B cell (primary cell): ENCODE results near the gene ZSCAN10. TPM values are rescaled to one million over a fixed set of nuclear protein-coding genes. Genes with fewer than 3 reads are reported as not detected.
A peak's percentile ranks its signal among the peaks of the same experiment; 100 is the strongest.
"Not testable (repeated sequence)": the region's sequence is repeated elsewhere in the genome, so short reads cannot be mapped to it uniquely, and the experiment has no call there.

Experiments
- ATAC-seq: fragments of 200-7000 bp; cut with Tn5 transposase; one replicate; pipeline ENCODE4 v1.10.0; 2021; ENCODE audit warnings: low read depth, mild to moderate bottlenecking, moderate number of reproducible peaks, moderate library complexity
- CTCF ChIA-PET: fragments of 350-600 bp; sonication (Branson Sonifier 250); formaldehyde crosslinking; loops from one replicate; lab custom pipeline; 2021; ENCODE audit warnings: antibody characterized with exemption, inconsistent platforms; lab: Charles Lee
- POLR2A ChIA-PET: fragments of 350-600 bp; sonication (Branson Sonifier 250); formaldehyde crosslinking; loops from one replicate; lab custom pipeline; 2021; ENCODE audit warnings: antibody characterized with exemption; lab: Charles Lee
- DNase-seq: peaks from one replicate; pipeline ENCODE4 v3.0.0; 2013
- H2AFZ ChIP-seq: 2 replicates; pipeline ENCODE4 v1.6.1; 2012; ENCODE audit warnings: mild to moderate bottlenecking, low read depth, low read length; ENCODE audit not compliant: insufficient read depth, poor library complexity, severe bottlenecking
- H3K27ac ChIP-seq, 2 donors: 1 replicate in 1 of 2; 2 replicates in 1 of 2; pipeline ENCODE4 v1.5.1; 2012 to 2013; ENCODE audit warnings: low read length in 2 of 2, mild to moderate bottlenecking in 2 of 2, moderate library complexity in 1 of 2
- H3K27me3 ChIP-seq, 4 experiments: fragments of 200-600 bp in 1 of 4; sonication (generic) in 1 of 4; replicated peaks in 1 of 4; 1 replicate in 2 of 4; 2 replicates in 2 of 4; pipeline versions ENCODE4 v1.6.1 to v1.7.0; 2013 to 2016; ENCODE audit warnings: low read length in 3 of 4, mild to moderate bottlenecking in 2 of 4, mixed read lengths in 1 of 4, moderate library complexity in 1 of 4; ENCODE audit not compliant: insufficient read depth in 4 of 4, control insufficient read depth in 3 of 4; ENCODE audit errors: control extremely low read depth in 1 of 4
- H3K36me3 ChIP-seq, 2 experiments: replicated peaks in 1 of 2; 1 replicate in 1 of 2; 2 replicates in 1 of 2; pipeline versions ENCODE4 v1.6.1 to v1.7.1; 2013; ENCODE audit warnings: low read length in 1 of 2; ENCODE audit not compliant: insufficient read depth in 2 of 2, control insufficient read depth in 1 of 2; ENCODE audit errors: control extremely low read depth in 1 of 2, extremely low read depth in 1 of 2
- H3K4me1 ChIP-seq, 2 donors: fragments of 200-600 bp in 1 of 2; sonication (generic) in 1 of 2; 1 replicate in 1 of 2; 2 replicates in 1 of 2; pipeline versions ENCODE4 v1.5.1 to v1.6.1; 2013 to 2017; ENCODE audit warnings: low read length in 2 of 2; ENCODE audit not compliant: control insufficient read depth in 2 of 2, insufficient read depth in 2 of 2
- H3K4me2 ChIP-seq: replicated peaks from 2 replicates; pipeline ENCODE3; 2012; ENCODE audit warnings: mild to moderate bottlenecking, low read depth, low read length; ENCODE audit not compliant: poor library complexity, severe bottlenecking
- H3K4me3 ChIP-seq, 5 experiments: fragments of 200-600 bp in 1 of 5; sonication (generic) in 1 of 5; 1 replicate in 3 of 5; 2 replicates in 2 of 5; pipeline versions ENCODE4 v1.5.1 to v1.7.0; 2011 to 2016; ENCODE audit warnings: low read length in 4 of 5, mild to moderate bottlenecking in 4 of 5, low read depth in 2 of 5, control low read depth in 1 of 5, moderate library complexity in 1 of 5; ENCODE audit not compliant: insufficient read depth in 1 of 5; ENCODE audit errors: control extremely low read depth in 1 of 5, extremely low read depth in 1 of 5
- H3K79me2 ChIP-seq: fragments of 200-600 bp; sonication (generic); one replicate; pipeline ENCODE4 v1.6.0; 2016; ENCODE audit warnings: low read length; ENCODE audit not compliant: control insufficient read depth, insufficient read depth
- H3K9ac ChIP-seq: fragments of 200-600 bp; sonication (generic); 2 replicates; pipeline ENCODE4 v1.6.1; 2017; ENCODE audit warnings: mild to moderate bottlenecking, low read length, moderate library complexity
- H3K9me3 ChIP-seq, 3 donors: one replicate each; pipeline versions ENCODE4 v1.6.1 to v1.7.1; 2013; ENCODE audit warnings: low read length in 2 of 3; ENCODE audit not compliant: control insufficient read depth in 2 of 3, insufficient read depth in 1 of 3; ENCODE audit errors: control extremely low read depth in 1 of 3
- H4K20me1 ChIP-seq: 2 replicates; pipeline ENCODE4 v1.6.0; 2012; ENCODE audit warnings: mild to moderate bottlenecking, low read length; ENCODE audit not compliant: insufficient read depth, control insufficient read depth, poor library complexity, severe bottlenecking
- H3K27ac Mint-ChIP-seq: one replicate; pipeline ENCODE4 v1.8.0; 2021; ENCODE audit warnings: mixed read lengths
- H3K27me3 Mint-ChIP-seq: one replicate; pipeline ENCODE4 v1.8.0; 2021; ENCODE audit warnings: mixed read lengths
- H3K4me1 Mint-ChIP-seq: one replicate; pipeline ENCODE4 v1.8.0; 2021; ENCODE audit warnings: mixed read lengths
- H3K4me3 Mint-ChIP-seq: one replicate; pipeline ENCODE4 v1.8.0; 2021; ENCODE audit warnings: mixed read lengths
- H3K9me3 Mint-ChIP-seq: one replicate; pipeline ENCODE4 v1.8.0; 2022; ENCODE audit warnings: mixed read lengths; ENCODE audit not compliant: insufficient read depth
- EZH2 ChIP-seq: IDR thresholded peaks from 2 replicates; pipeline ENCODE4 v1.6.1; 2012; ENCODE audit warnings: borderline replicate concordance, low read depth, mild to moderate bottlenecking, moderate library complexity, low read length; ENCODE audit not compliant: insufficient read depth, poor library complexity, severe bottlenecking
- WGBS: methylation state at CpG from one replicate; pipeline ENCODE4 v1.1.5; 2013; ENCODE audit warnings: missing lambda C conversion rate; ENCODE audit not compliant: insufficient coverage; 5-methylcytosine and 5-hydroxymethylcytosine counted together
- intact Hi-C: fragments of 100-400 bp; cut with micrococcal nuclease; formaldehyde crosslinking; loops from one replicate; pipeline ENCODE4 v1.10.0; 2022
- polyA plus RNA-seq: library from polyadenylated mRNA; depleted of rRNA; stranded (reverse); fragments of >200 nt; gene quantifications from 2 replicates; pipeline ENCODE4 v1.2.3, GENCODE V29; 2012
- total RNA-seq, 2 donors: library from RNA; stranded (reverse); fragments of 120-200 nt in 1 of 2; gene quantifications; 1 replicate in 1 of 2; 2 replicates in 1 of 2; pipeline versions ENCODE4 v1.2.3 to v1.2.4, GENCODE V29; 2013 to 2022
- TF ChIP-seq, protein P1 (sequence below): fragments of 200-600 bp; IDR thresholded peaks from one replicate; pipeline ENCODE4 v1.8.0; 2022; ENCODE audit warnings: antibody characterized with exemption, mild to moderate bottlenecking

Gene ZSCAN10
- total and polyA plus RNA-seq, 2 donors (not counting 1 experiment from before 2014, with no cell fraction given): not detected

DNA sequence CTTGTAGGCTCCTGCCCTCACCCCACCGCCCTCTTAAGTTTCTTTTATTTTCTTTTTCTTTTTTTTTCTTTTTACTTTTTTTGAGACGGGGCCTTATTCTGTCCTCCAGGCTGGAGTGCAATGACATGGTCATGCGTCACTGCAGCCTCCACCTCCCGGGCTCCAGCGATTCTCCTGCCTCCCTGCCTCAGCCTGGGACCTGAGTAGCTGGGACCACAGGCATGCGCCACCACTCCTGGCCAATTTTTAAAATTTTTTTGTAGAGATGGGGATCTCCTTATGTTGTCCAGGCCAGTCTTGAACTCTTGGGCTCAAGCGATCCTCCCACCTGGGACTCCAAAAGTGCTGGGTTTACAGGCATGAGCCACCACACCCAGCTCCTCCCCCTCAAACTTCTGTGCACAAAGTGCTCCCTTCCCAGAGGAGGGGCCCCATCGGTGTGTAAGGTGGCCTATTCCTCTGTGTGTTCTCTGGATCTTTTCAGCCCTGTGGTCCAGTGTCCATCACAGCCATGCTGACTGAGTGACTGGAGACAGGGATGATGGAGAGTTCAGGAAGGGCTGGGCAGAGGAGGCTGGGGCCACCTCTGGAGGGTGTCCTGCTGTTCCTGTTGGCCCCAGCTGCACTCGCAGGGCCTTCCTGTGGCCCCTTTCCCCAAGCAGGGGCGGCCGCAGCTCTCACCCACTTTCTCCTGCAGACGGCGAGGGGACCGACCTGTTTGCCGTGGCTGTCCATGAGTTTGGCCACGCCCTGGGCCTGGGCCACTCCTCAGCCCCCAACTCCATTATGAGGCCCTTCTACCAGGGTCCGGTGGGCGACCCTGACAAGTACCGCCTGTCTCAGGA is 42.5 kb downstream of the ZSCAN10 start:
- Histone ChIP-seq H2AFZ (no peak overlapping the region), H4K20me1 (no peaks in the 10 kb centered on the region), H3K9me3 (no peaks in the 10 kb centered on the region), H3K36me3 (no peaks in the 10 kb centered on the region), H3K4me1 (peaks cover 20 to 22% of the 10 kb centered on the region in 2 donors), H3K27ac (no peak overlapping the region), H3K4me3 (no peak overlapping the region), H3K79me2 (no peaks in the 10 kb centered on the region), H3K27me3 (peaks cover 0 to 6% (median 0%) of the 10 kb centered on the region in 4 experiments), H3K4me2 (no peak overlapping the region), H3K9ac (no peak overlapping the region)
- WGBS: 90% methylated on average over 11 of the region's 19 CpGs
- no peak for DNase-seq
- Mint-ChIP-seq H3K27me3 (no peaks in the 10 kb centered on the region), H3K27ac (peak overlapping the region; percentile 10), H3K4me3 (peak overlapping the region; percentile 59), H3K4me1 (peaks cover 26% of the 10 kb centered on the region), H3K9me3 (no peaks in the 10 kb centered on the region)
- ATAC-seq: no peak
- TF ChIP-seq, protein P1, sequence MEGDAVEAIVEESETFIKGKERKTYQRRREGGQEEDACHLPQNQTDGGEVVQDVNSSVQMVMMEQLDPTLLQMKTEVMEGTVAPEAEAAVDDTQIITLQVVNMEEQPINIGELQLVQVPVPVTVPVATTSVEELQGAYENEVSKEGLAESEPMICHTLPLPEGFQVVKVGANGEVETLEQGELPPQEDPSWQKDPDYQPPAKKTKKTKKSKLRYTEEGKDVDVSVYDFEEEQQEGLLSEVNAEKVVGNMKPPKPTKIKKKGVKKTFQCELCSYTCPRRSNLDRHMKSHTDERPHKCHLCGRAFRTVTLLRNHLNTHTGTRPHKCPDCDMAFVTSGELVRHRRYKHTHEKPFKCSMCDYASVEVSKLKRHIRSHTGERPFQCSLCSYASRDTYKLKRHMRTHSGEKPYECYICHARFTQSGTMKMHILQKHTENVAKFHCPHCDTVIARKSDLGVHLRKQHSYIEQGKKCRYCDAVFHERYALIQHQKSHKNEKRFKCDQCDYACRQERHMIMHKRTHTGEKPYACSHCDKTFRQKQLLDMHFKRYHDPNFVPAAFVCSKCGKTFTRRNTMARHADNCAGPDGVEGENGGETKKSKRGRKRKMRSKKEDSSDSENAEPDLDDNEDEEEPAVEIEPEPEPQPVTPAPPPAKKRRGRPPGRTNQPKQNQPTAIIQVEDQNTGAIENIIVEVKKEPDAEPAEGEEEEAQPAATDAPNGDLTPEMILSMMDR: no peak
- TF ChIP-seq EZH2: no peak
- POLR2A ChIA-PET: no interaction called here
- intact Hi-C loops: no loop called here
- CTCF ChIA-PET: interaction anchor here (1.0 to 6.5 kb wide), 3 partner anchors 25 to 71 kb away, joined by 3 to 140 read pairs (median 6); no protein-coding TSS in a partner anchor

DNA sequence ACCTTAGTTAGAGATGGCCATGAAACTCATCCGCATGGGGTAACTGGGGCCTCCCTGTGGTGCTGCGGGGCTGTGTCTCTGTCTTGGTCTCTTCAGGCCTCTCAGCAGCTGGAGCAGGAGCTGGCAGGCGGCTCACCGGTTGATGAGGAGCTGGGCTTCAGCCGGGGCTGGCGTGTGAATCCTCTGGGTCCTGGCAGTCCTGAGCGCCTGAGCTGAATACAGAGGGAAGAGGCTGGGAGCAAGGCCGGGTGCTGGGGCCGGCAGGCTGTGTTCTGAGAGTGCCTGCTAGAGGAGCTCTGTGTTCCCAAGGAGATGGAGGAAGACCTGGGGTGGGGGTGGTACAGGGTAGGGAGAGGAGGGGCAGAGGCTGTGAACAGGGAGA is 43.4 kb downstream of the ZSCAN10 start:
- H3K27me3 ChIP-seq, H2AFZ ChIP-seq, H3K4me3 ChIP-seq, ATAC-seq, POLR2A ChIA-PET, H3K27me3 Mint-ChIP-seq, H4K20me1 ChIP-seq, H3K9ac ChIP-seq, H3K4me2 ChIP-seq, H3K27ac ChIP-seq, H3K27ac Mint-ChIP-seq, intact Hi-C loops, H3K9me3 Mint-ChIP-seq, DNase-seq, H3K4me3 Mint-ChIP-seq, H3K9me3 ChIP-seq, H3K36me3 ChIP-seq, H3K79me2 ChIP-seq: not testable (repeated sequence)
- CTCF ChIA-PET: interaction anchor here (1.0 to 6.5 kb wide), 4 partner anchors 24 to 72 kb away, joined by 3 to 140 read pairs (median 4); no protein-coding TSS in a partner anchor
- 94% methylated on average over 8 of the region's 9 CpGs for WGBS
- H3K4me1 Mint-ChIP-seq: peaks cover 26% of the 10 kb centered on the region
- peaks cover 20 to 22% of the 10 kb centered on the region in 2 donors for H3K4me1 ChIP-seq
